HG03066 (cell line): ENCODE data around the gene PDCD1LG2.

Source experiments
- ATAC-seq: cut with Tn5 transposase; IDR thresholded peaks from one replicate; pipeline ENCODE4 v1.9.1; 2021; ENCODE audit warnings: low read depth; ENCODE audit not compliant: unreplicated experiment

The PDCD1LG2 gene

GRCh38 chr9:5596173-5596572 lies 85.8 kb downstream of the PDCD1LG2 start:
- no peak for ATAC-seq

DNA sequence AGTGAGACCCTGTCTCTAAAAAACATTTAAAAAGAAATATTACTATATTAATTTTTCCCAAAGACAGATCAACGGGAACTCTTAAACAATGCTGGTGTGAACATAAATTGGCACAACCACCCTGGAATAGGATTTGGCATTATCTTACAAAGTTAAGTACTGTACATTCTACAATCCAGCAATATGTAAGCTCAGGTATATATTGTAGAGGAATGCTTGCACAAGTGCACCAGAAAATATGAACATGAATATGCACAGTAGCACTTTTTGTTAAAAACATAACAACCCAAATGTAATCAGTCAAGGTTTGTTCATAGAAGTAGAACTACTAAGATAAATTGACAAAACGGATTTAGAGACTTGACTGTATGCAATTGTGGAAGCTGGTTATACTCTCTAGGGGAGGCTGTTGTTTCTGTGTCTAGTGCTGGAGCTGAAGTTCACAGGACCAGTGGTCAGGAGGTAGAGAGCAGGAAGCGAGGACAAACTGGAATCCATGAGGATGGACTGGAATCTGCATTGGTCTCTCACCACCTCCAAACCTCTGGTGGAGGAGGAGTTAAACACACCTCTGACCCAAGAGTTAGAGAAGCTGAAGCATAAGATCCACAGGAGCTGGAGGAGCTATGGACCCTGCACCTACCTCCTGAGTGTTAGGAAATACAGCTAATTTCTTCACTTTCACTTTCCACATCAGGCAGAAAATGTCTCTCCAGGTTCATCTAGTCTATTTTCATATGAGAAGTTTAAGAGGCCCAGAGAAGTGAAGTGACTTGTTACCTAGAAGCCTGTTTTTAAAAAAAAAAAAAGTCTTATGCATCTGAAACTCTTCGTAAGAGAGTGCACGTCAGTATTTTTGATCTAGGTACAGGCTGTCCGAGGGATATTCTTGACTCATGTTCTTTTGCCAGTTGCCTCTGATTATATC lies 98.2 kb downstream of the PDCD1LG2 start:
- peak; percentile 70 for ATAC-seq

DNA sequence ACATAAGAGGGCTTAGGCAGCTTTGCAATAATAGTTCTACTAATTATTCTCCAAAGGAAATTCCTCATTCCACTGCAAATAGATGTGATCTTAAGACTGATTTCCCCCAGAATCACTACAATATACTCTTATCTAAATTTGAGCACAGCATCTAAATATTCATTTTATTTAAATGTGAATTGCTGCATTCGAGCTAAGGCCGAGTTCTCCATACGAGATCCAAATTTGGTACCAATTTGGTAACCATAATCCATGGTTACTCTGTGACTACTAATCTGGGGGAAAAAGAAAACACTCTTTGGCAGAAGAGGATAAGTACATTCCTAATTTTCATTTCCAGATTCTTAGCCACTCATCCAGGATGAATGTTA lies 98.9 kb downstream of the PDCD1LG2 start:
- no peak for ATAC-seq

DNA sequence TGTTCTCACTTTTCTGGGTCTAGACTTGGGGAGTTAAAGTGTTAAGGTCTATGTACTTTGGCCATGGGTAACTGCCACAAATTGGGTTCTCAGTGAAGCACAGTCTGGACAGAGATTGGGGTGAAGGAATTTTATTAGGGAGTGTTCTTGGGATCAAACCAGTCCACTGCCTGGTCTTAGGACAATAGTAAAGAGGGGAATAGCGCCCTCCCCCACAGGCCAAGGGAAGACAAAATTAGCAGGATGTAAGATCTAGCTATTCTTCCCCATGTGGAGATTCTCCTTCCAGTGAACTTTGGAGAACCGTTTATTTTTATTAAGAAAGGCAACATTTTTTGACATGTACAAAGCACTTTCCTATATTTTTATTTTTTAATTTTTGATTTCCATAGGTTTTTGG lies 100.2 kb downstream of the PDCD1LG2 start:
- no peak for ATAC-seq

GRCh38 chr9:5611321-5612184 lies 101.2 kb downstream of the PDCD1LG2 start:
- ATAC-seq, result no peak

GRCh38 chr9:5612185-5612530 lies 101.8 kb downstream of the PDCD1LG2 start:
- no peak for ATAC-seq

DNA sequence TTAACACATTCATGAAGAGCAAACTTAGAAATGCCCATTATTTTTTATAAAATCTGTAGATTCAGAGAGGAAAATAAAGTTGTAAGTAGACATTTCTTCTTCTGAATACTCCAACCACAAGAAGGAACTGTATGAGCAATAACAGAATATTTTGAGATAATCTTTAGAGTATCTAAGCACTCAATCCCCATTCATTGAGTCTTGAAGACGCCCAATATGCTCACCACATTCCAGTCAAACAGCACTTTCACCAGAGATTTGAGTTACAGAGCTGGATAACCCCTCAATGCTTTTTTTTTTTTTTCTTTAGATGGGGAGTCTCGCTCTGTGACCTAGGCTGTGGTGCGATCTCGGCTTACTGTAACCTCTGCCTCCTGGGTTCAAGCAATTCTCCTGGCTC lies 103.9 kb downstream of the PDCD1LG2 start:
- ATAC-seq, result no peak

DNA sequence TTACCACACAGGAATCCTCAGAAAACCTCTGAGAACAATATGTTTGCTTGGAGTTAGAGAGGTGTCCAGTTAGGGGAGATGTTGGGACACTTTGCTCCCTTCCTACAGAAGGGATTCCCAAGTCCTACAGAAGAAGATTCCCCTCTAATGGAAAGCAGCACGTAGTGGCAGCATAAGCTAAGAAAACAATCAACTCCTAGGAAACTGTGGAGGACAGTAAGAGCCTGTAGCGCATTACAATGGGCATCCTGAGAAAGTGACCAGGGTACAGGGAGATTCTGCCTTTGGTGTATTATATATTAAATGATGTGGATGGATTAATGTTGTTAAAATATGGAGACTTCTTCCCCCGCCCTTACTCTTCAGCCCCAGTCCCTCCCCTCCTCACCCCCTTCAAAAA lies 104.7 kb downstream of the PDCD1LG2 start:
- ATAC-seq, result no peak

DNA sequence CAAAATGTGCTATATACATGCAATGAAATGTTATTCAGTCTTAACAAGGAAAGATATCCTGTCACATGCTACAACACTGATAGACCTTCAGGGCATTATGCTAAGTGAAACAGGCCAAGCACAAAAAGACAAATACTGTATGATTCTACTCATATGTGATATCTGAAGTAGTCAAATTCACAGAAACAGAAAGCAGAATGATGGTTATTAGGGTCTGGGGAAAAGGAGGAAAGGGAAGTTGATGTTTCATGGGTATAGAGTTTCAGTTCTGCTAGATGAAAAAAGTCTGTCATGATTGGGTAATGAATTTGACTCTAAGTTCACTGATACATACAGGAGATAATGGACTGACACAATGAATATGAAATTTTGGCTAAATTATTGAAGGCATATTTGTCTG lies 107.4 kb downstream of the PDCD1LG2 start:
- peak; percentile 89 for ATAC-seq

DNA sequence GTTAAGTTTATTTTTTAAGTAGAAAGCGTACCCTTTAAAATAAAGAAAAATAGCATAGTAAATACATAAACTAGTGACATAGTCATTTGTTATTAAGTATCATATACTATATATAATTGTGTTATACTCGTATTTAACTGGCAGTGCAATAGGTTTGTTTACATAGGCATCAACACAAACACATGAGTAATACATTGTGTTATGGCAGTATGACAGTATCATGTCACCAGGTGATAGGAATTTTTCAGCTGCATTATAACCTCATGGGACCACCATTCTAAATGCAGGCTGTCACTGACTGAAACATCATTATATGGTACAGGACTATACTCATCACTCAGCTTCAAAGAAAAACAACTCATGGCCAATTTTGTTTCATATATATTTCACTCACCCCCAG lies 110.2 kb downstream of the PDCD1LG2 start:
- no peak for ATAC-seq
